ENCODE results near the gene ZFP62. TPM values are rescaled to one million over a fixed set of nuclear protein-coding genes. Genes with fewer than 3 reads are reported as not detected.

Gene ZFP62
- total and polyA plus RNA-seq, 5 donors, result 12.0 to 22.8 (median 20.1) TPM

GRCh38 chr5:180849827-180850226 is 11.2 kb downstream of the ZFP62 start:
- Histone ChIP-seq H3K27me3 (ENCODE audit: control insufficient read depth, insufficient read depth) (no peaks in the 10 kb centered on the region), H3K27ac (ENCODE audit: low read length) (no peak overlapping the region), H3K4me3 (ENCODE audit: low read length) (no peak overlapping the region), H3K4me1 (ENCODE audit: control insufficient read depth, insufficient read depth, low read length) (no peaks in the 10 kb centered on the region), H3K9me3 (ENCODE audit: control insufficient read depth, low read length) (no peaks in the 10 kb centered on the region)
- intact Hi-C loops (cut with DNase I), result loop anchor here in 2 of 4 donors (10.0 kb wide), 2 partner anchors 45 to 55 kb away; partner anchors contain the start of gene MGAT1 (in 1 of the 2)
- no peak for ATAC-seq
- DNase-seq, result no peak
- 95% methylated on average over 4 of the region's 4 CpGs for WGBS

DNA sequence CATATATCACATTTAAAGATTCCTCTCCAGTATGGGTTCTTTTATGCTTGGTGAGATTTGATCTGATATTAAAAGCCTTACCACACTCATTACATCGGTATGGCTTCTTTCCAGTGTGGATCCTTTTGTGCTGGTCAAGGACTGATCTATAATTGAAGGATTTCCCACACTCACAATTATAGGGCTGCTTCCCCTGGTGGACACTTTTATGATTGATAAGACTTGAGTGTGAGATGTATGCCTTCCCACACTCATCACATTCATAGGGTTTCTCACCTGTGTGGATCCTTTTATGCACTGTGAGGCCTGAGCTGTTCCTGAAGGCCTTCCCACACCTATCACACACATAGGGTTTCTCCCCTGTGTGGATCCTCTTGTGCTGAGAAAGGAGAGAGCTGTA is 12.2 kb downstream of the ZFP62 start:
- 100% methylated on average over 1 of the region's 1 CpG for WGBS
- Histone ChIP-seq H3K27me3 (ENCODE audit: control insufficient read depth, insufficient read depth) (no peaks in the 10 kb centered on the region), H3K9me3 (ENCODE audit: control insufficient read depth, low read length) (no peaks in the 10 kb centered on the region), H3K27ac (ENCODE audit: low read length) (no peak overlapping the region), H3K4me3 (ENCODE audit: low read length) (no peak overlapping the region), H3K4me1 (ENCODE audit: control insufficient read depth, insufficient read depth, low read length) (no peaks in the 10 kb centered on the region)
- no peak for ATAC-seq
- DNase-seq, result no peak
- intact Hi-C loops (cut with DNase I), result loop anchor here in 1 of 4 donors (10.0 kb wide), 1 partner anchor 54 kb away; no protein-coding TSS in a partner anchor

DNA sequence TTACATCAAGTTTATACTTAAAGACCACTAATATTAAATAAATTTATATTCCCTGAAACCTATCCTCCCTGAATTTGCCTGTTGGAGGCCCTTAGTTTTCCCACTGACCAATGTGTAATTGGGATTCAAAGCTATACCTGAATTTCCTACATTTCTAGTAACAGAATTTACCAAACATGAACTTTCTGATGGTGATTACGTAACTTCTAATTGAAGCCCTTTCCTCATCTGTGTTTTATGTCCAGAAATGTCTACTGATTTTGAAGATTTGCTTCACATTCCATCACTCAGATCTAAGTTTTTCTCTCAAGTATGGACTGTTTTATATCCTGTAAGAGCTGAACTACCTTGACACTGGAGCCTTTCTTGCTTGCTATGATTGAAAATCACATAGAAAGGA is 12.8 kb downstream of the ZFP62 start:
- intact Hi-C loops (cut with DNase I), result loop anchor here in 1 of 4 donors (10.0 kb wide), 1 partner anchor 53 kb away; no protein-coding TSS in a partner anchor
- DNase-seq (no peak), ATAC-seq (no peak)
- WGBS, result 98% methylated on average over 1 of the region's 1 CpG
- H3K4me1 ChIP-seq (ENCODE audit: control insufficient read depth, insufficient read depth, low read length), result no peaks in the 10 kb centered on the region
- H3K9me3 ChIP-seq (ENCODE audit: control insufficient read depth, low read length), result no peaks in the 10 kb centered on the region
- no peaks in the 10 kb centered on the region for H3K27me3 ChIP-seq (ENCODE audit: control insufficient read depth, insufficient read depth)
- H3K4me3 ChIP-seq (ENCODE audit: low read length), result no peak overlapping the region
- no peak overlapping the region for H3K27ac ChIP-seq (ENCODE audit: low read length)

- 31% methylated on average over 3 of the region's 3 CpGs for WGBS
- H3K27me3 ChIP-seq (ENCODE audit: control insufficient read depth, insufficient read depth), result no peaks in the 10 kb centered on the region
- intact Hi-C loops (cut with DNase I), result loop anchor here in 1 of 4 donors (10.0 kb wide), 1 partner anchor 52 kb away; no protein-coding TSS in a partner anchor
- no peaks in the 10 kb centered on the region for H3K9me3 ChIP-seq (ENCODE audit: control insufficient read depth, low read length)
- DNase-seq (no peak), ATAC-seq (no peak)
- H3K4me3 ChIP-seq (ENCODE audit: low read length), result no peak overlapping the region
- H3K27ac ChIP-seq (ENCODE audit: low read length), result no peak overlapping the region
- H3K4me1 ChIP-seq (ENCODE audit: control insufficient read depth, insufficient read depth, low read length), result no peaks in the 10 kb centered on the region
These were observed 14.1 kb downstream of the ZFP62 start for GRCh38 chr5:180847026-180847425.

DNA sequence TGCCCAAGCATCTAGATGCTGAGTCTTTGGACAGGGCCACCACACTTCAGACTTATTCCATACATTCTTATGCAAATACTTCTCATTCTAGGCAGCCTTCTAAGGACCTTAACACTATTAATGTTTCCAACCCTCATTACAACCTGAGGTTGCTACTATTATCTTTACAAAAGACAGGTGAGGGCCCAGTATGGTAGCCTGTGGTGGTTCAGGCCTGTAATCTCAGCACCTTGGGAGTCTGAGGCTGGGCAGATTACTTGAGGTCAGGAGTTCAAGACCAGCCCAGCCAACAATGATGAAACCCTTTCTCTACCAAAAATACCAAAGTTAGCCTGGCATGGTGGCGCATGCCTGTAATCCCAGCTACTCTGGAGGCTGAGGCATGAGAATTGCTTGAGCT is 16.2 kb downstream of the ZFP62 start:
- 100% methylated on average over 1 of the region's 1 CpG for whole genome bisulfite sequencing
- no peak overlapping the region for H3K27ac ChIP-seq (ENCODE audit: low read length)
- intact Hi-C loops (cut with DNase I), result loop anchor here in 1 of 4 donors (10.0 kb wide), 1 partner anchor 50 kb away; no protein-coding TSS in a partner anchor
- DNase-seq, result no peak
- no peaks in the 10 kb centered on the region for H3K4me1 ChIP-seq (ENCODE audit: control insufficient read depth, insufficient read depth, low read length)
- H3K9me3 ChIP-seq (ENCODE audit: control insufficient read depth, low read length), result no peaks in the 10 kb centered on the region
- ATAC-seq, result no peak
- no peaks in the 10 kb centered on the region for H3K27me3 ChIP-seq (ENCODE audit: control insufficient read depth, insufficient read depth)
- no peak overlapping the region for H3K4me3 ChIP-seq (ENCODE audit: low read length)

- Histone ChIP-seq H3K27ac (ENCODE audit: low read length) (no peak overlapping the region), H3K27me3 (ENCODE audit: control insufficient read depth, insufficient read depth) (no peaks in the 10 kb centered on the region), H3K4me3 (ENCODE audit: low read length) (no peak overlapping the region), H3K9me3 (ENCODE audit: control insufficient read depth, low read length) (no peaks in the 10 kb centered on the region), H3K4me1 (ENCODE audit: control insufficient read depth, insufficient read depth, low read length) (no peaks in the 10 kb centered on the region)
- WGBS, result 70% methylated on average over 3 of the region's 3 CpGs
- intact Hi-C loops (cut with DNase I), result loop anchor here in 1 of 4 donors (10.0 kb wide), 1 partner anchor 50 kb away; no protein-coding TSS in a partner anchor
- ATAC-seq (no peak), DNase-seq (no peak)
These were observed 16.6 kb downstream of the ZFP62 start for GRCh38 chr5:180844432-180844831.

DNA sequence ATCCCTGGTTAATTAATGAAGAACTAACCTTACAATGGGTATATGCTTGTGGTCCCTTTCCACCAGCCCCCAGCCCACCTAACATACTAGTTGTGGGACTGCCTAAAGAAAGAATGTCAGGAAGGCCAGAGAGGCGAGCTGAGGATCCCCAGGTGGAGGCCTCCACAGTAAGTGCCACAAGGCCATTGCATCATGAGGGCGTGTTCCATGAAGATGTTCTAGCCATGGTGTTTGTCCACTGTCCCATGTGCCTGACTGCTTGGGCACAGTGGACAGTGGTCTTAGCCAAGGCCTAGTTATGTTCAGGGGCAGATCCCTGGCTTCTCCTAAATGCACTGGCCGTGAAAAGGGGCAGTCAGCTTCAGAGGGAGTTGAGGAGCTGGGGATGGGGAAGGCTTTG is 21.1 kb downstream of the ZFP62 start:
- 92% methylated on average over 3 of the region's 3 CpGs for WGBS

DNA sequence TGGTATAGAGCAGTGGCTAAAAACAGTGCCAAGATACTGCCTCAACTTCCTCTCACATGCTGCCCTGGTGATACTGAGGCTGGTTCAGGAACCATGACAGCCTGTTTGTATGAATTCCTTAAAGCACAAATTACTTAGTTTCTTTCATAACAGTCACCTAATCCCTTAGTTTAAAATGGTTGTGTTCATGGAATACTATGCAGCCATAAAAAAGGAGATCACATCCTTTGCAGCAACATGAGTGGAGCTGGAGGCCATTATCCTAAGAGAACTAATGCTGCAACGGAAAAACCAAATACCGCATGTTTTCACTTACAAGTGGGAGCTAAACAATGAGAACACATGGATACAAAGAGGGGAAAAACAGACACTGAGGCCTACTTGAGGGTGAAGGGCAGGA is 21.8 kb downstream of the ZFP62 start:
- no peak for DNase-seq
- no peaks in the 10 kb centered on the region for H3K9me3 ChIP-seq (ENCODE audit: control insufficient read depth, low read length)
- WGBS, result 100% methylated on average over 2 of the region's 2 CpGs
- no peak for ATAC-seq
- H3K4me1 ChIP-seq (ENCODE audit: control insufficient read depth, insufficient read depth, low read length), result no peaks in the 10 kb centered on the region
- intact Hi-C loops (cut with DNase I), result no loop called here
- no peak overlapping the region for H3K4me3 ChIP-seq (ENCODE audit: low read length)
- no peaks in the 10 kb centered on the region for H3K27me3 ChIP-seq (ENCODE audit: control insufficient read depth, insufficient read depth)
- H3K27ac ChIP-seq (ENCODE audit: low read length), result no peak overlapping the region

More for the DNA sequence above, 21.1 kb downstream of the ZFP62 start:
- Histone ChIP-seq H3K4me1 (ENCODE audit: control insufficient read depth, insufficient read depth, low read length) (no peaks in the 10 kb centered on the region), H3K9me3 (ENCODE audit: control insufficient read depth, low read length) (no peaks in the 10 kb centered on the region), H3K27ac (ENCODE audit: low read length) (no peak overlapping the region), H3K27me3 (ENCODE audit: control insufficient read depth, insufficient read depth) (no peaks in the 10 kb centered on the region), H3K4me3 (ENCODE audit: low read length) (no peak overlapping the region)
- intact Hi-C loops (cut with DNase I), result loop anchor here in 1 of 4 donors (10.0 kb wide), 1 partner anchor 45 kb away; no protein-coding TSS in a partner anchor
- DNase-seq (no peak), ATAC-seq (no peak)

DNA sequence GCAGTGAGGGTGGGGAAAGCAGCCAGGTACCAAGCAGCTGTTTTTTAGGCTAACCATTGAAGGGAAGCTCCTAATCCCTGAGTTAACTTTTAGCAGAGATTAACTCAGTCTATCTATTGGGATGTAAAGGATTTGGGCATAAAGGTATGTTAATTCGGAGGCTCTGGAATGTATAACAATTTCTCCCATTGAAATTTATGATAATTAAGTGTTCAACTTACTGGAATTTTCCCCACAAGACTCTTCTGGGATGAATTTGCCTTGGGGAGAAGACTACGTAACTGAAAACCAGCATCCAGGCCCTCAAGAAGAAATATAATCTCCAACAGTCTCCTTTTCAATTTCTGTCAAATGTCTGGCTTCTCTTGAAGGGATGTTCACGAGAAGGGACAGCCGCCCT is 23.6 kb downstream of the ZFP62 start:
- DNase-seq (no peak), ATAC-seq (no peak)
- Histone ChIP-seq H3K27me3 (ENCODE audit: control insufficient read depth, insufficient read depth) (no peaks in the 10 kb centered on the region), H3K4me1 (ENCODE audit: control insufficient read depth, insufficient read depth, low read length) (no peaks in the 10 kb centered on the region), H3K27ac (ENCODE audit: low read length) (no peak overlapping the region), H3K9me3 (ENCODE audit: control insufficient read depth, low read length) (no peaks in the 10 kb centered on the region), H3K4me3 (ENCODE audit: low read length) (no peak overlapping the region)
- intact Hi-C loops (cut with DNase I), result no loop called here
- WGBS, result 94% methylated on average over 4 of the region's 4 CpGs

DNA sequence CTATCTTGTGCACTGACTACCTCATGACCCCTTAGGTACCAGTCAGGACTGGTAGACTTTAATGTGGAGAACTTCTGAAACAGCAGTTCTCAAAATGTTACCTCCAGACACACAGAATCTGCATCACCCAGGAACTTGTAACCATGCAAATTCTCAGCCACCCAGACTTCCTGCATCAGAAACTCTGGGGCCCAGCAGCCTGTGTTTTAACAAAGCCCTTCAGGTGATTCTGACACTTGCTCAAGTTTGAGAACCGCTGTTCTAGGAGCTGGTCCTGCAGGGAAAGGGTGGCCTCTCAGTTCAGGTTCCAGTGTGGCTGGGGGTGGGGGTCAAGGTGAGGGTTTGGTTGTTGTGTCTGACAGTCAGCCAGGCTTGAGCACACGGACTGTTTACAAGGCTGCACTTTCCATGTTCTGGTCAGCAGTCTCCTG is 28.4 kb downstream of the ZFP62 start:
- peaks cover 6% of the 10 kb centered on the region for H3K4me1 ChIP-seq (ENCODE audit: control insufficient read depth, insufficient read depth, low read length)
- H3K9me3 ChIP-seq (ENCODE audit: control insufficient read depth, low read length), result no peaks in the 10 kb centered on the region
- H3K27ac ChIP-seq (ENCODE audit: low read length), result no peak overlapping the region
- WGBS, result 80% methylated on average over 2 of the region's 2 CpGs
- peak overlapping the region; percentile 77 for H3K4me3 ChIP-seq (ENCODE audit: low read length)
- H3K27me3 ChIP-seq (ENCODE audit: control insufficient read depth, insufficient read depth), result no peaks in the 10 kb centered on the region
- ATAC-seq (no peak), DNase-seq (no peak)
- intact Hi-C loops (cut with DNase I), result no loop called here

GRCh38 chr5:180831139-180832093 is 29.7 kb downstream of the ZFP62 start:
- H3K27ac ChIP-seq (ENCODE audit: low read length), result peak overlapping the region; percentile 92
- 1% methylated on average over 80 of the region's 80 CpGs for WGBS
- no peaks in the 10 kb centered on the region for H3K27me3 ChIP-seq (ENCODE audit: control insufficient read depth, insufficient read depth)
- H3K4me3 ChIP-seq (ENCODE audit: low read length), result peak overlapping the region; percentile 77
- ATAC-seq, result peak; percentile 98
- H3K4me1 ChIP-seq (ENCODE audit: control insufficient read depth, insufficient read depth, low read length), result peaks cover 6% of the 10 kb centered on the region
- H3K9me3 ChIP-seq (ENCODE audit: control insufficient read depth, low read length), result no peaks in the 10 kb centered on the region
- peak; percentile 91 to 96 (median 95) for DNase-seq
- intact Hi-C loops (cut with DNase I), result no loop called here
